HG03342 (cell line): ENCODE results near the gene ASIC2.

ENCODE experiments used
- ATAC-seq: cut with Tn5 transposase; IDR thresholded peaks from one replicate; pipeline ENCODE4 v1.9.1; 2021; ENCODE audit warnings: mild to moderate bottlenecking, moderate library complexity; ENCODE audit not compliant: unreplicated experiment

Gene ASIC2

GRCh38 chr17:33164169-33164881, 128.8 kb downstream of the ASIC2 start:
- ATAC-seq: no peak

- ATAC-seq: no peak
These were observed 129.4 kb downstream of the ASIC2 start for GRCh38 chr17:33163533-33164168.

- ATAC-seq: no peak
These were observed 138.1 kb downstream of the ASIC2 start for GRCh38 chr17:33154869-33155455.

- no peak for ATAC-seq
These were observed 140.3 kb downstream of the ASIC2 start for GRCh38 chr17:33152783-33153182.

- no peak for ATAC-seq
These were observed 141.5 kb downstream of the ASIC2 start for GRCh38 chr17:33151565-33151964.

- no peak for ATAC-seq
These were observed 147.2 kb downstream of the ASIC2 start for GRCh38 chr17:33145941-33146340.

- ATAC-seq: no peak
These were observed 148.3 kb downstream of the ASIC2 start for GRCh38 chr17:33144837-33145236.

- ATAC-seq: no peak
These were observed 150.3 kb downstream of the ASIC2 start for GRCh38 chr17:33142705-33143299.

- no peak for ATAC-seq
These were observed 152.5 kb downstream of the ASIC2 start for GRCh38 chr17:33140413-33141099.

GRCh38 chr17:33138627-33139026, 154.5 kb downstream of the ASIC2 start:
- no peak for ATAC-seq

GRCh38 chr17:33137426-33137825, 155.7 kb downstream of the ASIC2 start:
- ATAC-seq: no peak

- no peak for ATAC-seq
These were observed 157.4 kb downstream of the ASIC2 start for GRCh38 chr17:33135691-33136090.

GRCh38 chr17:33131620-33132019, 161.5 kb downstream of the ASIC2 start:
- ATAC-seq: no peak

GRCh38 chr17:33127706-33128105, 165.4 kb downstream of the ASIC2 start:
- ATAC-seq: no peak

GRCh38 chr17:33126086-33126485, 167.0 kb downstream of the ASIC2 start:
- ATAC-seq: no peak

- ATAC-seq: no peak
These were observed 167.5 kb downstream of the ASIC2 start for GRCh38 chr17:33125552-33125950.

- no peak for ATAC-seq
These were observed 168.1 kb downstream of the ASIC2 start for GRCh38 chr17:33124871-33125551.

- ATAC-seq: no peak
These were observed 168.9 kb downstream of the ASIC2 start for GRCh38 chr17:33124185-33124584.

- no peak for ATAC-seq
These were observed 171.3 kb downstream of the ASIC2 start for GRCh38 chr17:33121756-33122155.

- ATAC-seq: no peak
These were observed 171.8 kb downstream of the ASIC2 start for GRCh38 chr17:33121272-33121671.

GRCh38 chr17:33120103-33120502, 173.0 kb downstream of the ASIC2 start:
- no peak for ATAC-seq
